HG03432 (cell line): Measurements from ENCODE around the gene HTR4.
"Not testable (repeated sequence)": the region's sequence is repeated elsewhere in the genome, so short reads cannot be mapped to it uniquely, and the experiment has no call there.

Experiments used
- ATAC-seq: cut with Tn5 transposase; IDR thresholded peaks from one replicate; pipeline ENCODE4 v1.9.1; 2021; ENCODE audit warnings: mild to moderate bottlenecking, moderate library complexity; ENCODE audit not compliant: unreplicated experiment

The HTR4 gene

GRCh38 chr5:148653836-148654781 lies at the start of gene HTR4:
Gene HTR4, minus strand, starts transcription at chr5:148654527. Its CDS starts 17,513 bp downstream, at chr5:148637014.
- no peak for ATAC-seq

- no peak for ATAC-seq
Observed at GRCh38 chr5:148702019-148702596, 47.8 kb upstream of the HTR4 start.

GRCh38 chr5:148699028-148699427 lies 44.7 kb upstream of the HTR4 start:
- no peak for ATAC-seq

- no peak for ATAC-seq
Observed at GRCh38 chr5:148697809-148698196, 43.5 kb upstream of the HTR4 start.

GRCh38 chr5:148697180-148697808 lies 43.0 kb upstream of the HTR4 start:
- no peak for ATAC-seq

- no peak for ATAC-seq
Observed at GRCh38 chr5:148696187-148697036, 42.1 kb upstream of the HTR4 start.

- no peak for ATAC-seq
Observed at GRCh38 chr5:148690945-148691344, 36.6 kb upstream of the HTR4 start.

- ATAC-seq: no peak
Observed at GRCh38 chr5:148688787-148689186, 34.5 kb upstream of the HTR4 start.

GRCh38 chr5:148687871-148688270 lies 33.5 kb upstream of the HTR4 start:
- no peak for ATAC-seq

- peak; percentile 87 for ATAC-seq
Observed at GRCh38 chr5:148687427-148687826, 33.1 kb upstream of the HTR4 start.

- no peak for ATAC-seq
Observed at GRCh38 chr5:148686660-148687059, 32.3 kb upstream of the HTR4 start.

GRCh38 chr5:148685520-148686134 lies 31.3 kb upstream of the HTR4 start:
- peak; percentile 47 for ATAC-seq

- ATAC-seq: no peak
Observed at GRCh38 chr5:148684528-148684927, 30.2 kb upstream of the HTR4 start.

- ATAC-seq: no peak
Observed at GRCh38 chr5:148683651-148684050, 29.3 kb upstream of the HTR4 start.

GRCh38 chr5:148682058-148683026 lies 28.0 kb upstream of the HTR4 start:
- no peak for ATAC-seq

GRCh38 chr5:148681157-148682057 lies 27.1 kb upstream of the HTR4 start:
- ATAC-seq: no peak

GRCh38 chr5:148673704-148674103 lies 19.4 kb upstream of the HTR4 start:
- ATAC-seq: not testable (repeated sequence)

- ATAC-seq: no peak
Observed at GRCh38 chr5:148666353-148666752, 12.0 kb upstream of the HTR4 start.
